T-helper 1 cell (primary cell): ENCODE data around the gene ZNF215.
"Not testable (repeated sequence)": the region's sequence is repeated elsewhere in the genome, so short reads cannot be mapped to it uniquely, and the experiment has no call there.

ENCODE experiments used
- DNase-seq, 5 donors: peaks; one replicate each; pipeline ENCODE4 v3.0.0-alpha.2; 2012 to 2020

The ZNF215 gene

GRCh38 chr11:6941970-6942369 is 15.7 kb downstream of the ZNF215 start:
- DNase-seq = no peak

DNA sequence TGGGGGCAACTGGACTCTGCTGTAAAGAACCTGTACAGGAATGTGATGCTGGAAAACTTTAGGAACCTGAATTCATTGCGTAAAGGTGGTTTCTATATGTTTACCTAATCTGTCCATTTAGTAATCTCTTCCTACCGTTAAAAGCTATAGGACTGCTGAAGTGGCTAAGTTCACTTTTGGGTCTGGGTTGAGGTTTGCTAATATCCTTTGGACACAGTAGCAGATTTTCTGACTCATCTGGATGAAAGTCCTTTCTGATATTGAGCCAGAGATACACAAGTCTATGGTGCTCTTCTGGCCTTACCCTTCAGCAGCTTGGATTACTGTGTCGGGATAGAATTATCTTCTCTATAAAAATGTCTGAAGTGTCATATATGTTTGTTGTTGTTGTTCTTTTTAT is 16.9 kb downstream of the ZNF215 start:
- DNase-seq = no peak

DNA sequence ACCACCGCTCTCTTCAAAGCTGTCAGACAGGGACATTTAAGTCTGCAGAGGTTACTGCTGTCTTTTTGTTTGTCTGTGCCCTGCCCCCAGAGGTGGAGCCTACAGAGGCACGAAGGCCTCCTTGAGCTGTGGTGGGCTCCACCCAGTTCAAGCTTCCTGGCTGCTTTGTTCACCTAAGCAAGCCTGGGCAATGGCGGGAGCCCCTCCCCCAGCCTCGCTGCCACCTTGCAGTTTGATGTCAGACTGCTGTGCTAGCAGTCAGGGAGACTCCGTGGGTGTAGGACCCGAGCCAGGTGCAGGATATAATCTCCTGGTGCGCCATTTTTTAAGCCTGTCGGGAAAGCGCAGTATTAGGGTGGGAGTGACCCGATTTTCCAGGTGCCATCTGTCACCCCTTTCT is 28.0 kb downstream of the ZNF215 start:
- not testable (repeated sequence) for DNase-seq

DNA sequence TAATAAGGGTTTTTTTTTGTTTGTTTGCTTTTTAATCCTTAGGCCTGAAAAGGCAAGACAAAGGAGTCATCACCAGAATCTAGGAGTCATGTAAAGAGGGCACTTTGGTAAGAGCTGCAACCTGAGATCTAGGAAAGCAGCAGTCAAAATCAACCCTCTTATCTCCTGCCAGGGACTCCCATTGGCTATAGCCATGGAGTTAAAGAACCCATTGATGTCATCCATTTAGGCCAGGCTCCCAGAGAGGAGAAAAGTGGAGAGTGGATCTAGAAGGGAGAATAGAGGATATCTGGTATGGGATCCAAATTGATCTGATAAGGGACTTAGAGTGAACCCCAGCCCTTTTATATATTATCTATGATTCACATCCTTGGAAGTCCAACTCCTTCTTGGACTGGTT is 35.9 kb downstream of the ZNF215 start:
- no peak for DNase-seq

- DNase-seq = no peak
These were observed 36.4 kb downstream of the ZNF215 start for GRCh38 chr11:6962673-6963072.

GRCh38 chr11:6968816-6969215 is 42.6 kb downstream of the ZNF215 start:
- DNase-seq = no peak

- DNase-seq = not testable (repeated sequence)
These were observed 43.6 kb downstream of the ZNF215 start for GRCh38 chr11:6969854-6970253.

DNA sequence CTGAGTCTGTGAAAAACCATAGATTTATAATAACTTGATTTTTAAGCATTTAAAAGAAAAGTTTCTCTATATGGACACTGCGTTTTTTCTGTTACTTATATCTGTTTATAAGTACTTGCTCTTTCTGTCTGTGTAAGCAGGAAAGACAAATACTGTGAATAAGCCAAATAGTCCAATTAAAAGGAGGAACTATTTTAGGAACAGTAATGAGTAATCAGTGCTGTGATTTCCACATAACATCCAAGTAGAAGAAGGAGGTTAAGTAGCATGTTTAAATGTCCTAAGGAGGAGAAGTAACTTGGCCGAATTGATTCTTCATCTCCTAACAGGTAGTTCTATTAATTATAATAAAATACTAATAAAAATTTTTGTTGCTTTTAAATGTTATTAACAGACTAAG is 53.1 kb downstream of the ZNF215 start:
- no peak for DNase-seq

GRCh38 chr11:6986487-6986886 is 60.3 kb downstream of the ZNF215 start:
- no peak for DNase-seq

DNA sequence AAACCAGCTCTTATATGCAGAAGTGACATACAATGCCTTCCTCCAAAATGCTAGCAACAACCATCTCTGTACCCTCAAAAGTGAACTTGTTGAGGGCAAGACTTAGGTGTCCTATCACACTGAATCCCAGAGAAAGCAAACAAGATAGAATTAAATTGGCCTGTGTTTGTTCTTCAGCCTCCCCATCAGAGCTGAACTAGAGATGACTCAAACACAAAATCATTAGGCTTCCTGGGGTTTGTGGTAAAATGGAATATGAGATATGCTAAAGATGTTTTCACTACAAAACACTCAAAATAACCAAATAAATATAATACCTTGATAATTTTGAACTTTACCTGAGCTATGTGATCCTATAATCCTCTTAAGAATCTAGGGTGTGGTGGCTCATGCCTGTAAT is 62.3 kb downstream of the ZNF215 start:
- no peak for DNase-seq

- DNase-seq = no peak
These were observed 65.0 kb downstream of the ZNF215 start for GRCh38 chr11:6991227-6991626.

DNA sequence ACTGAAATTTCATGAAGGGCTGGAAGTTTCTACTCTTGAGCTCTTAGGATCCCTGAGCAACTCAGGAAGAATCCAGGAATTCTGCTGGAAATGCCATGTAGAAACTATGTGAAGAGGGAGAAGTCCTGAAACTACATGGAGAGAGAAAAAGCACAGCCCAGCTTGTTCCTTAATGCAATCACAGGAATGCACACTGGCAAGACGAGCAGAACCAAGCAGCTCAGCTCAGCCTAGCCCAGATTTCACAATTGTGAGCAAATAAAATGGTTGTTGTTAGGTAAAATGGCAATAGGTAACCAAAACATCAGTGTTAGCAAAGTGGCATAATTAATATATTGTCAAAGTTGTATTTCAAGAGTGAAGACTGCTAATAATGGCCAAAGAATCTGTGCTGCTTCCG is 65.8 kb downstream of the ZNF215 start:
- no peak for DNase-seq

DNA sequence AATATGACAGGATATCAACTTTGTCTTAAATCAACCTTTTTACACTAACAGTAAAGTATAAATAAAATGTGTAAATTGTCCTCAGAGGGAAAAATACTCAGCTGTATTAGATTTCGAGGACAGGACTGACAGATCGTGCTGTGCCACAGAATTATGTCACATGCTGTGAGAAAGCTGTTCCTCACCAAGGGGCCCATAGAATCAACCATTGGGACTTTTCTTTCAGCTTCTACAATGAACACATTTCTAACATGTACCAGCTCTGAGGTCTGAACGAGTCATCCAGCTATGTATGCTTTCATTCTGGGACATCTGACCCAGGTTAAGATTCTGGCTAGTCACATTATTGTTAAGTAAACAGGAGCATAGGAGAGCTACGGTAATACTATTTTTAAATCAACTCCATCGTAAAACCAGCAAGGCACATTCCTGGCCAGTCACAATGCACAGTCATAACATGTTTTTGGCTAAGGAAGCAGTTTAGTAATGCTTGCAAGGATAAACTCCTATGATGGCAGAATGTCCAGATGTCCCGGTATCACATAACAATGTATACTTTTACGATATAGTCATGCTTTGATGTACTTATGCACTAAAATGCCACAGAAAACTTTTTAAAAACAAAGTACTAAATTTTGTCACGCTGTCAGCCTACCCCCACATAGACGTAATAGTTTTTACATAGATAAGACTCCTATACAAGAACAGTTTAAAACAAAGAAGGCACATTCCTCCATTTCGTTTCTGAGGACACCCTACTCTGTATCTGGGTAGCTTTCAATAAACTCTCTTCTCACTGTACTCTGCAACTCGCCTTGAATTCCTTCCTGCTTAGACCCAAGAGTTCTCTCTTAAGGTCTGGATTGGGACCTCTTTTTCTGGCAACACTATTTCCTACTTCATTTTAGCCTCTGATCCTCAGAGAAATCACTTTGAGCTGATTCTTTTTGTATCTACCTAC is 66.5 kb downstream of the ZNF215 start:
- no peak for DNase-seq

- DNase-seq = no peak
These were observed 69.5 kb downstream of the ZNF215 start for GRCh38 chr11:6995703-6996102.

GRCh38 chr11:7004482-7004881 is 78.3 kb downstream of the ZNF215 start:
- DNase-seq = no peak
